Renal cortex interstitium (tissue), 11 donors: ENCODE measurements around the gene ENAH. TPM values are rescaled to one million over a fixed set of nuclear protein-coding genes. Genes with fewer than 3 reads are reported as not detected.
"Not testable (repeated sequence)": the region's sequence is repeated elsewhere in the genome, so short reads cannot be mapped to it uniquely, and the experiment has no call there.

Experiments
- DNase-seq, 11 donors: peaks; one replicate each; pipeline ENCODE4 v3.0.0-alpha.2; 2013; ENCODE audit warnings: low read depth in 9 of 11, low spot score in 4 of 11; ENCODE audit errors: extremely low read depth in 1 of 11
- polyA plus RNA-seq, 3 donors: library from polyadenylated mRNA; unstranded; fragments of 120-200 nt; gene quantifications; one replicate each; pipeline ENCODE4 v1.2.1, GENCODE V29; 2013; ENCODE audit not compliant: insufficient read length in 3 of 3

Gene ENAH
- polyA plus RNA-seq, 3 donors = 103 to 114 (median 112) TPM

GRCh38 chr1:225654688-225655508 lies 2.0 kb upstream of the ENAH start:
- no peak for DNase-seq

- DNase-seq = no peak
These were observed 1.3 kb upstream of the ENAH start for GRCh38 chr1:225654277-225654597.

- peak in 9 of 11 donors; percentile 41 to 69 (median 59) for DNase-seq
These were observed 747 bp upstream of the ENAH start for GRCh38 chr1:225653463-225654276.

- DNase-seq = peak in 9 of 11 donors; percentile 24 to 55 (median 42)
These were observed 823 bp downstream of the ENAH start for GRCh38 chr1:225651872-225652728.

- peak in 2 of 11 donors; percentile 18 to 23 for DNase-seq
These were observed 1.5 kb downstream of the ENAH start for GRCh38 chr1:225651376-225651871.

GRCh38 chr1:225650179-225650578 lies 2.7 kb downstream of the ENAH start:
- DNase-seq = no peak

GRCh38 chr1:225645194-225645895 lies 7.6 kb downstream of the ENAH start:
- DNase-seq = peak in 1 of 11 donors; percentile 13

GRCh38 chr1:225644666-225645065 lies 8.3 kb downstream of the ENAH start:
- DNase-seq = no peak

- no peak for DNase-seq
These were observed 10.7 kb downstream of the ENAH start for GRCh38 chr1:225642177-225642576.

GRCh38 chr1:225638853-225639252 lies 14.1 kb downstream of the ENAH start:
- DNase-seq = no peak

GRCh38 chr1:225637651-225638199 lies 15.2 kb downstream of the ENAH start:
- DNase-seq = no peak

- DNase-seq = not testable (repeated sequence)
These were observed 15.9 kb downstream of the ENAH start for GRCh38 chr1:225636992-225637391.

- DNase-seq = no peak
These were observed 17.3 kb downstream of the ENAH start for GRCh38 chr1:225635649-225636048.

GRCh38 chr1:225632836-225633235 lies 20.1 kb downstream of the ENAH start:
- not testable (repeated sequence) for DNase-seq

- DNase-seq = no peak
These were observed 21.8 kb downstream of the ENAH start for GRCh38 chr1:225631021-225631663.

- no peak for DNase-seq
These were observed 23.4 kb downstream of the ENAH start for GRCh38 chr1:225629483-225629882.

GRCh38 chr1:225628794-225629193 lies 24.1 kb downstream of the ENAH start:
- DNase-seq = not testable (repeated sequence)
